ENCODE data around the gene BMPER. TPM values are rescaled to one million over a fixed set of nuclear protein-coding genes. Genes with fewer than 3 reads are reported as not detected.

The BMPER gene
- total RNA-seq, 1 experiment from 2014 or later, result not detected

- 0 out of 2 replicates have a peak, but pooled peaks cover 2% of the 10 kb centered on the region for H3K27me3 ChIP-seq (replicated peaks; ENCODE audit: control insufficient read depth, insufficient read depth, low read length)
- Mint-ChIP-seq H3K4me1 (ENCODE audit: low read depth, unreplicated experiment) (no peaks in the 10 kb centered on the region), H3K4me3 (ENCODE audit: unreplicated experiment) (no peak overlapping the region), H3K27me3 (ENCODE audit: insufficient read depth, unreplicated experiment) (peaks cover 35% of the 10 kb centered on the region), H3K27ac (ENCODE audit: unreplicated experiment) (no peak overlapping the region), H3K9me3 (ENCODE audit: unreplicated experiment) (no peaks in the 10 kb centered on the region), H3K36me3 (ENCODE audit: insufficient read depth, unreplicated experiment) (no peaks in the 10 kb centered on the region)
- TF ChIP-seq CTCF (IDR thresholded peaks at IDR 0.05; ENCODE audit: insufficient read depth in 1 of 2, low read depth in 1 of 2, low read length in 1 of 2, severe bottlenecking in 1 of 2, unreplicated experiment in 1 of 2), result no peak
- no peaks in the 10 kb centered on the region for H3K36me3 ChIP-seq (ENCODE audit: control insufficient read depth, insufficient read depth, low read length)
- intact Hi-C loops (cut with micrococcal nuclease; ENCODE audit: unreplicated experiment), result loop anchor here (10.0 kb wide), 1 partner anchor 723 kb away; no protein-coding TSS in a partner anchor
- CTCF ChIA-PET, result no interaction called here
- no peaks in the 10 kb centered on the region for H3K9me3 ChIP-seq
- BruUV-seq (replicated peaks), result no TSS peak
- POLR2A ChIA-PET, result no interaction called here
- no peak overlapping the region for H3K4me3 ChIP-seq (ENCODE audit: low read depth, low read length)
- no peak for DNase-seq
- H3K4me1 ChIP-seq, result 0 out of 2 replicates have a peak, but pooled peaks cover 3% of the 10 kb centered on the region
Measured at GRCh38 chr7:33907625-33908024, 2.3 kb downstream of the BMPER start.

GRCh38 chr7:33909318-33909717 lies 4.0 kb downstream of the BMPER start:
- TF ChIP-seq CTCF (IDR thresholded peaks at IDR 0.05; ENCODE audit: insufficient read depth in 1 of 2, low read depth in 1 of 2, low read length in 1 of 2, severe bottlenecking in 1 of 2, unreplicated experiment in 1 of 2), result no peak
- DNase-seq, result no peak
- no peaks in the 10 kb centered on the region for H3K36me3 Mint-ChIP-seq (ENCODE audit: insufficient read depth, unreplicated experiment)
- H3K9me3 Mint-ChIP-seq (ENCODE audit: unreplicated experiment), result no peaks in the 10 kb centered on the region
- no peaks in the 10 kb centered on the region for H3K4me1 Mint-ChIP-seq (ENCODE audit: low read depth, unreplicated experiment)
- no TSS peak for BruUV-seq (replicated peaks)
- Histone ChIP-seq H3K9me3 (no peaks in the 10 kb centered on the region), H3K27me3 (replicated peaks; ENCODE audit: control insufficient read depth, insufficient read depth, low read length) (0 out of 2 replicates have a peak, but pooled peaks cover 2% of the 10 kb centered on the region), H3K36me3 (ENCODE audit: control insufficient read depth, insufficient read depth, low read length) (no peaks in the 10 kb centered on the region), H3K4me1 (no peaks in the 10 kb centered on the region), H3K4me3 (ENCODE audit: low read depth, low read length) (no peak overlapping the region)
- ChIA-PET CTCF (interaction anchor here (0.6 kb wide), 2 partner anchors 88 to 193 kb away, joined by 3 to 8 read pairs; no protein-coding TSS in a partner anchor), POLR2A (no interaction called here)
- intact Hi-C loops (cut with micrococcal nuclease; ENCODE audit: unreplicated experiment), result loop anchor here (10.0 kb wide), 1 partner anchor 725 kb away; no protein-coding TSS in a partner anchor
- H3K27me3 Mint-ChIP-seq (ENCODE audit: insufficient read depth, unreplicated experiment), result peaks cover 32% of the 10 kb centered on the region
- no peak overlapping the region for H3K27ac Mint-ChIP-seq (ENCODE audit: unreplicated experiment)
- H3K4me3 Mint-ChIP-seq (ENCODE audit: unreplicated experiment), result no peak overlapping the region

GRCh38 chr7:33909755-33910154 lies 4.4 kb downstream of the BMPER start:
- Histone ChIP-seq H3K36me3 (ENCODE audit: control insufficient read depth, insufficient read depth, low read length) (no peaks in the 10 kb centered on the region), H3K4me3 (ENCODE audit: low read depth, low read length) (no peak overlapping the region), H3K9me3 (no peaks in the 10 kb centered on the region), H3K4me1 (no peaks in the 10 kb centered on the region), H3K27me3 (replicated peaks; ENCODE audit: control insufficient read depth, insufficient read depth, low read length) (no peaks in the 10 kb centered on the region)
- no TSS peak for BruUV-seq (replicated peaks)
- peaks cover 36% of the 10 kb centered on the region for H3K27me3 Mint-ChIP-seq (ENCODE audit: insufficient read depth, unreplicated experiment)
- TF ChIP-seq CTCF (IDR thresholded peaks at IDR 0.05; ENCODE audit: insufficient read depth in 1 of 2, low read depth in 1 of 2, low read length in 1 of 2, severe bottlenecking in 1 of 2, unreplicated experiment in 1 of 2), result no peak
- DNase-seq, result no peak
- no peak overlapping the region for H3K4me3 Mint-ChIP-seq (ENCODE audit: unreplicated experiment)
- H3K36me3 Mint-ChIP-seq (ENCODE audit: insufficient read depth, unreplicated experiment), result no peaks in the 10 kb centered on the region
- H3K4me1 Mint-ChIP-seq (ENCODE audit: low read depth, unreplicated experiment), result no peaks in the 10 kb centered on the region
- no peaks in the 10 kb centered on the region for H3K9me3 Mint-ChIP-seq (ENCODE audit: unreplicated experiment)
- H3K27ac Mint-ChIP-seq (ENCODE audit: unreplicated experiment), result no peak overlapping the region
- POLR2A ChIA-PET, result no interaction called here
- CTCF ChIA-PET, result interaction anchor here (0.6 kb wide), 2 partner anchors 88 to 194 kb away, joined by 3 to 8 read pairs; no protein-coding TSS in a partner anchor
- intact Hi-C loops (cut with micrococcal nuclease; ENCODE audit: unreplicated experiment), result loop anchor here (10.0 kb wide), 1 partner anchor 725 kb away; no protein-coding TSS in a partner anchor
